OCI-LY1 (cell line): Measurements from ENCODE around the gene EMD.

ENCODE experiments used
- H2AFZ ChIP-seq: fragments of 200-600 bp; sonication (generic), shearing (Covaris generic); 2 replicates; pipeline ENCODE4 v1.6.0; 2014; ENCODE audit warnings: antibody characterized with exemption, mild to moderate bottlenecking, low read length
- H3F3A ChIP-seq: fragments of 200-600 bp; sonication (generic), shearing (Covaris generic); 2 replicates; pipeline ENCODE4 v1.6.0; 2014; ENCODE audit warnings: mild to moderate bottlenecking, antibody characterized with exemption, low read length, moderate library complexity; ENCODE audit not compliant: insufficient read depth
- H3K27ac ChIP-seq: fragments of 200-600 bp; sonication (generic); 2 replicates; pipeline ENCODE4 v1.5.1; 2014; ENCODE audit warnings: low read length, mixed run types, mild to moderate bottlenecking, low read depth; ENCODE audit not compliant: poor library complexity, severe bottlenecking
- H3K27me3 ChIP-seq: fragments of 200-600 bp; sonication (generic); 2 replicates; pipeline ENCODE4 v1.6.0; 2014; ENCODE audit warnings: antibody characterized with exemption, mild to moderate bottlenecking, low read length, moderate library complexity; ENCODE audit not compliant: insufficient read depth
- H3K36me3 ChIP-seq: fragments of 200-600 bp; sonication (generic); 2 replicates; pipeline ENCODE4 v1.6.1; 2014; ENCODE audit warnings: mild to moderate bottlenecking, antibody characterized with exemption, low read length, moderate library complexity, mixed read lengths; ENCODE audit not compliant: insufficient read depth
- H3K4me1 ChIP-seq: fragments of 200-600 bp; sonication (generic); 2 replicates; pipeline ENCODE4 v1.5.1; 2014; ENCODE audit warnings: mild to moderate bottlenecking, low read length, moderate library complexity; ENCODE audit not compliant: insufficient read depth, severe bottlenecking
- H3K4me2 ChIP-seq: fragments of 200-600 bp; sonication (generic), shearing (Covaris generic); 2 replicates; pipeline ENCODE4 v1.6.1; 2014; ENCODE audit warnings: low read length
- H3K4me3 ChIP-seq: fragments of 200-600 bp; sonication (generic); 2 replicates; pipeline ENCODE4 v1.5.1; 2014; ENCODE audit warnings: low read length, low read depth, mild to moderate bottlenecking, mixed read lengths; ENCODE audit not compliant: poor library complexity, severe bottlenecking
- H3K79me2 ChIP-seq: fragments of 200-600 bp; shearing (Covaris generic); 2 replicates; pipeline ENCODE4 v1.6.1; 2016; ENCODE audit warnings: mixed run types, low read length, mixed read lengths; ENCODE audit not compliant: insufficient read depth
- H3K9ac ChIP-seq: fragments of 200-600 bp; sonication (generic), shearing (Covaris generic); 2 replicates; pipeline ENCODE4 v1.6.1; 2014; ENCODE audit warnings: mild to moderate bottlenecking, low read length, mixed read lengths
- H3K9me2 ChIP-seq: fragments of 200-600 bp; sonication (generic), shearing (Covaris generic); 2 replicates; pipeline ENCODE4 v1.6.1; 2014; ENCODE audit warnings: low read depth, mild to moderate bottlenecking, low read length, mixed read lengths
- H3K9me3 ChIP-seq: fragments of 200-600 bp; shearing (Covaris generic); 2 replicates; pipeline ENCODE4 v1.6.1; 2014; ENCODE audit warnings: low read length, mixed read lengths
- H4K20me1 ChIP-seq: fragments of 200-600 bp; sonication (generic), shearing (Covaris generic); 2 replicates; pipeline ENCODE4 v1.6.0; 2016; ENCODE audit warnings: mild to moderate bottlenecking, low read length; ENCODE audit not compliant: insufficient read depth
- EZH2 ChIP-seq: fragments of 200-600 bp; sonication (generic), shearing (Covaris generic); IDR thresholded peaks from 2 replicates; pipeline ENCODE4 v1.8.0; 2017; ENCODE audit warnings: borderline replicate concordance, mixed run types, mild to moderate bottlenecking, antibody characterized with exemption, low read length, moderate library complexity, mixed read lengths
- TF ChIP-seq, protein P1 (sequence below): fragments of 200-600 bp; sonication (generic), shearing (Covaris generic); IDR thresholded peaks from 2 replicates; pipeline ENCODE4 v1.5.1; 2017; ENCODE audit warnings: mild to moderate bottlenecking, antibody characterized with exemption, low read length, moderate library complexity, mixed read lengths

The EMD gene

DNA sequence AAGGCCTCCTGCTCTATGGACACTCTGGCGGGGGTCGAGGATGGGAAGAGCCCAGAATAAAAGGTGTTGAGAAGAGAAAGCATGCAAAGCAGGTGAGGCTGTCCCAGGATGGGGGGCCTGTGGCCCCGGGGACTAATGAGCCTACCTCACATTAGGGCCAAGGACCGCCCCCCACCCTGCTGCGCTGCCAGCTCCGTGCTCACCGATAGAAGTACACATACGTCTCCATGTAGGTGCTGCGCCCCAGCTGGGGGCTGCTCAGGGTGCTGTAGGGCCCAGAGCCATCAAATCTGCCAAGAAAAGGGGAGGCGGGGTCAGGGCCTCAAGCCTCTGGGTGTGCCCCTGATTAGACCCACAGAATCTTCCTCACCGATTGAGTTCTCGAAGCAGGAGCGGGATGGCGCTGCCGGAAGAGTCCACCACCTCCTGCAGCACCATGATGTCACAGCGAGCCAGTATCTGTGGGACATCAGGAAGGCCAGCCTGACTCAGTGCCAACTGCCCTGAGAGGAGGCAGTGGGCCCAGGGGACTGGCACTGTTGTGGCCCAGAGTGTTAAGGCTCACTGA is 25.6 kb downstream of the EMD start:
- no peak overlapping the region for H2AFZ ChIP-seq
- H3K9me2 ChIP-seq = no peaks in the 10 kb centered on the region
- no peak overlapping the region for H3K4me3 ChIP-seq
- H3K27ac ChIP-seq = no peak overlapping the region
- H3K4me2 ChIP-seq = no peak overlapping the region
- no peaks in the 10 kb centered on the region for H3K27me3 ChIP-seq
- no peaks in the 10 kb centered on the region for H3K9me3 ChIP-seq
- H3K4me1 ChIP-seq = peaks cover 23% of the 10 kb centered on the region
- H3K36me3 ChIP-seq = peaks cover 19% of the 10 kb centered on the region; the same call in 1 of the 2 replicates
- no peaks in the 10 kb centered on the region for H4K20me1 ChIP-seq
- no peak overlapping the region for H3K9ac ChIP-seq
- no peaks in the 10 kb centered on the region for H3K79me2 ChIP-seq
- peaks cover 6% of the 10 kb centered on the region; the same call in 1 of the 2 replicates for H3F3A ChIP-seq
- TF ChIP-seq, protein P1, sequence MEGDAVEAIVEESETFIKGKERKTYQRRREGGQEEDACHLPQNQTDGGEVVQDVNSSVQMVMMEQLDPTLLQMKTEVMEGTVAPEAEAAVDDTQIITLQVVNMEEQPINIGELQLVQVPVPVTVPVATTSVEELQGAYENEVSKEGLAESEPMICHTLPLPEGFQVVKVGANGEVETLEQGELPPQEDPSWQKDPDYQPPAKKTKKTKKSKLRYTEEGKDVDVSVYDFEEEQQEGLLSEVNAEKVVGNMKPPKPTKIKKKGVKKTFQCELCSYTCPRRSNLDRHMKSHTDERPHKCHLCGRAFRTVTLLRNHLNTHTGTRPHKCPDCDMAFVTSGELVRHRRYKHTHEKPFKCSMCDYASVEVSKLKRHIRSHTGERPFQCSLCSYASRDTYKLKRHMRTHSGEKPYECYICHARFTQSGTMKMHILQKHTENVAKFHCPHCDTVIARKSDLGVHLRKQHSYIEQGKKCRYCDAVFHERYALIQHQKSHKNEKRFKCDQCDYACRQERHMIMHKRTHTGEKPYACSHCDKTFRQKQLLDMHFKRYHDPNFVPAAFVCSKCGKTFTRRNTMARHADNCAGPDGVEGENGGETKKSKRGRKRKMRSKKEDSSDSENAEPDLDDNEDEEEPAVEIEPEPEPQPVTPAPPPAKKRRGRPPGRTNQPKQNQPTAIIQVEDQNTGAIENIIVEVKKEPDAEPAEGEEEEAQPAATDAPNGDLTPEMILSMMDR = no peak
- no peak for TF ChIP-seq EZH2

DNA sequence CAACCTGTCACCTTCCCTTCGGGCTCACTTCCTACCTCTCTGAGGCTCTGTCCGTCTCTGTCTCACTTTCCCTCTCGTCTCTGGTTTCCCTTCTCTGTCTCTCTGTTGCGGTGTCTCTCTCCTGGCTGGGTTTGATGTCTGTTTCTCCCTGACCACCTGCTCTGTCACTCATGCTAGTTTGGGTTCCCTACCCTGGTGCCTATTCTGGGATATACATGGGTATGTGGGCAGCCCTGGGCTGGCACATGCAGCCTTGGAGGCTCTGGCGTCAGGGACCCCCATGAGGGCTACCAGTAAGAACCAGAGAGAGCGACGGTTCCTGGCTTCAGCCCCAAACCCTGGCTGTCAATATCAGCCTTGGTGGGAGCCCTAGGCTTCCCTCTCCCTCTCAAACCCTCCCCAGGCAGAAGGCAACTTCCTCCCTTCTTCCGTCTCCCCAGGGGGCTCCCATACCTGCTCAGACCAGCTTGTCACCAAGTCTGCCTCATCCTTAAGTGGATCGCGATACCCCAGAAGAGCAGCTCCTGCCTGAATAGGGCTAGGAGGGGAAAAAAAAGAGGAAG is 29.6 kb downstream of the EMD start:
- peak overlapping the region; percentile 86 for H3K27ac ChIP-seq
- no peaks in the 10 kb centered on the region for H3K36me3 ChIP-seq
- peak overlapping the region; percentile 63 for H3K4me3 ChIP-seq
- no peaks in the 10 kb centered on the region for H3K27me3 ChIP-seq
- H3K79me2 ChIP-seq = no peaks in the 10 kb centered on the region
- H3K9me2 ChIP-seq = no peaks in the 10 kb centered on the region
- peak overlapping the region; percentile 90 for H3K4me2 ChIP-seq
- H3K9me3 ChIP-seq = no peaks in the 10 kb centered on the region
- no peak overlapping the region for H2AFZ ChIP-seq
- no peak for TF ChIP-seq EZH2
- TF ChIP-seq, protein P1 = no peak
- H3F3A ChIP-seq = no peaks in the 10 kb centered on the region
- H3K4me1 ChIP-seq = peaks cover 32% of the 10 kb centered on the region
- H4K20me1 ChIP-seq = no peaks in the 10 kb centered on the region
- H3K9ac ChIP-seq = peak overlapping the region; percentile 68

DNA sequence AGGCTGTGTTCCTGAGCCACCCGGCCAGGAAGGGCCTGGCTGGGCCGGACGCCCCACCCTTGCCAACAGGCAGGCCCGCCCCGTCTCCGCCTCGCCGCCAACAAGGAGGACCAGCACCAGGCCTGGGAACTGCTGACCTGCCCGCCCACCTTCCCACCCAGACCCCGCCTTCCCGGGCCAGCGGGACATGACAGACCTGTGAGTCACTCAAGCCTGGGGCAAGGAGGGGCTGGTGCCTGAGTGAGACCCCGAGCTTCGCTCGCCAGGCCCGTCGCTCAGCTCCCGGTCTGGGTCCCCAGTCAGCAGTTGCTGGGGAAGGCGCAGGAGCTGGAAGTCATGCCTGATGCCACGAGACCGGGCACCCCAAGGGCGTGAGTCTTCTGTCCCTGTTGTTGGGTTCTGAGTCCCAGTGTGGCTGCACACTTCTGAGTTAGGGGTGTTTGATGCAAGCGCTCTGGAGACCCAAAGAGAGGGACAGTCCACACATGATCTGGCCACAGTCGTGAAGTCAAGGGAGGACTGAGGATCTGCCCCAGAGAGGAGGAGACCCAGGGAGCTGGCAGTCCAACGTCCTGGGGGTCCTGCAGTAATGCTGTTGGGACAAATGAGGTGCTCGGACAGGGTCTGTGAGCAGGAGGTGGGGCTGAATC is 30.3 kb downstream of the EMD start, which contains the start of gene DNASE1L1:
Gene DNASE1L1 (minus strand): TSS at position 33 of the 650 bp plus-strand sequence. CDS start 3,686 bp downstream, outside the sequence.
- Histone ChIP-seq H2AFZ (no peak within 1 kb of the TSS), H3K4me3 (peak within 1 kb of the TSS; percentile 63), H3K9me3 (no peaks in the 10 kb centered on the region), H3K4me1 (peaks cover 32% of the 10 kb centered on the region), H3K9me2 (no peaks in the 10 kb centered on the region), H4K20me1 (no peaks in the 10 kb centered on the region), H3K36me3 (no peaks in the 10 kb centered on the region), H3K79me2 (no peaks in the 10 kb centered on the region), H3K4me2 (peak within 1 kb of the TSS; percentile 90), H3K27ac (peak within 1 kb of the TSS; percentile 86), H3F3A (no peaks in the 10 kb centered on the region), H3K9ac (peak within 1 kb of the TSS; percentile 68), H3K27me3 (no peaks in the 10 kb centered on the region)
- TF ChIP-seq, protein P1 = no peak
- no peak for TF ChIP-seq EZH2
